Neural progenitor cell (in vitro differentiated cells): Measurements from ENCODE around the gene BICDL1. TPM values are rescaled to one million over a fixed set of nuclear protein-coding genes. Genes with fewer than 3 reads are reported as not detected.

Experiments used
- DNase-seq: peaks from one replicate; pipeline ENCODE4 v3.0.0-alpha.2; 2016; ENCODE audit warnings: low spot score
- H2AFZ ChIP-seq: fragments of 200-600 bp; sonication (generic); replicated peaks from 2 replicates; pipeline ENCODE4 v1.6.1; 2016; ENCODE audit warnings: antibody characterized with exemption
- H3F3A ChIP-seq: fragments of 200-600 bp; sonication (generic); 2 replicates; pipeline ENCODE4 v1.6.1; 2016; ENCODE audit warnings: antibody characterized with exemption, low read depth
- H3K27ac ChIP-seq: fragments of 200-600 bp; sonication (generic); 2 replicates; pipeline ENCODE4 v1.5.1; 2016; ENCODE audit warnings: mild to moderate bottlenecking
- H3K27me3 ChIP-seq: fragments of 200-600 bp; sonication (generic); 2 replicates; pipeline ENCODE4 v1.6.1; 2016; ENCODE audit warnings: mild to moderate bottlenecking, moderate library complexity
- H3K36me3 ChIP-seq: fragments of 200-600 bp; sonication (generic); 2 replicates; pipeline ENCODE4 v1.5.1; 2016
- H3K4me1 ChIP-seq: fragments of 200-600 bp; sonication (generic); 2 replicates; pipeline ENCODE4 v1.6.1; 2016; ENCODE audit warnings: mixed run types
- H3K4me2 ChIP-seq: fragments of 200-600 bp; sonication (generic); 2 replicates; pipeline ENCODE4 v1.6.1; 2016
- H3K4me3 ChIP-seq: fragments of 200-600 bp; sonication (generic); 2 replicates; pipeline ENCODE4 v1.5.1; 2016
- H3K79me2 ChIP-seq: fragments of 200-600 bp; sonication (generic); 2 replicates; pipeline ENCODE4 v1.6.1; 2016; ENCODE audit warnings: low read depth
- H3K9ac ChIP-seq: fragments of 200-600 bp; sonication (generic); 2 replicates; pipeline ENCODE4 v1.6.1; 2016
- H3K9me3 ChIP-seq: fragments of 200-600 bp; sonication (generic); 2 replicates; pipeline ENCODE4 v1.5.1; 2016; ENCODE audit warnings: low read depth
- H4K20me1 ChIP-seq: fragments of 200-600 bp; sonication (generic); 2 replicates; pipeline ENCODE4 v1.6.1; 2016; ENCODE audit warnings: low read depth
- H3K27ac Mint-ChIP-seq: 3 replicates; pipeline ENCODE4 v1.8.0; 2021; ENCODE audit warnings: mixed read lengths
- H3K27me3 Mint-ChIP-seq: 2 replicates; pipeline ENCODE4 v1.8.0; 2022; ENCODE audit warnings: low read depth, mild to moderate bottlenecking, inconsistent platforms, moderate library complexity, mixed read lengths; ENCODE audit not compliant: insufficient read depth
- H3K36me3 Mint-ChIP-seq: 3 replicates; pipeline ENCODE4 v1.8.0; 2021; ENCODE audit warnings: mixed read lengths
- H3K4me1 Mint-ChIP-seq: 3 replicates; pipeline ENCODE4 v1.8.0; 2021; ENCODE audit warnings: mixed read lengths
- H3K4me3 Mint-ChIP-seq: 3 replicates; pipeline ENCODE4 v1.8.0; 2021; ENCODE audit warnings: mild to moderate bottlenecking, moderate library complexity, mixed read lengths
- H3K9me3 Mint-ChIP-seq: 3 replicates; pipeline ENCODE4 v1.8.0; 2020; ENCODE audit warnings: mixed read lengths
- EZH2 ChIP-seq: fragments of 200-600 bp; sonication (generic); IDR thresholded peaks from 2 replicates; pipeline ENCODE4 v1.6.1; 2017; ENCODE audit warnings: antibody characterized with exemption, mild to moderate bottlenecking, moderate library complexity
- EZH2phosphoT487 ChIP-seq: fragments of 200-600 bp; sonication (generic); IDR thresholded peaks from 2 replicates; pipeline ENCODE4 v1.6.1; 2017; ENCODE audit warnings: antibody characterized with exemption
- total RNA-seq: library from RNA; depleted of rRNA; stranded (reverse); fragments of >200 nt; gene quantifications from 2 replicates; pipeline ENCODE4 v1.2.3, GENCODE V29; 2015; ENCODE audit warnings: low replicate concordance
- TF ChIP-seq, protein P1 (sequence below): fragments of 200-600 bp; sonication (generic); IDR thresholded peaks from 2 replicates; pipeline ENCODE4 v1.5.1; 2017; ENCODE audit warnings: antibody characterized with exemption, mild to moderate bottlenecking

BICDL1 gene
- total RNA-seq, 1 donor from 2014 or later: 3.8 TPM

DNA sequence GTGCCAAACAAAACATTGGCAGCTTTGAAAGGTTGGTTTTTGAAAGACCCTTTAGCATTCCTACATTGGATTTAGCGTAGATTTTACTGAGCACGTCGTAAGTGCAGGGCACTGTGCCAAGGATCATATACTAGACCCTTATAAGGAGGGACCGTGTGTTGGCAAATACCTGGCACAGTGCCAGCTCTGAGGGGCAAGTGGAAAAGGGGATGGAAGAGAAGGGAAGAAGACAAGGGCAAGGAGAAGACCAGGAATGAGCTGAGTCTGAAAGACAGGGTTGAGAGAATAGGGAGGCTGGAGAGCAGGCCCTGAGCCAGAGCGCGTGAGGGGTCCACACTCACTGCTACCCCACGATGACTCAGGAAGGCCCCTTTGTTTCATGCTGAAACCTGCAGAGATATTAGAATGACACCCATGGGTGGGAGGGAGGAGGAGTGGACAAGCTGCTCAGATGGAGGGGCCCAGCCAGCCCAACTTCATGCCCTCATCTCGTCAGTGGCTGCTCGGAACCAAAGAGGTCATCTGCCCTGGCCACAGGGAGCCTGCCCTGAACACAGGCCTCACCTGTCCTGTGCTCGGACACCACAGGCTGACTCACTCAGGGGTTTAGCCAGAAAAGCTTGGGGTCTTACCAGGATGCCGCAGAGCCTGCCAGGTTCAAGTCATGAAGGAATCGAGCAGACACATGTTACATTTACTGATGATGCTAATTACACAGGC lies 102.5 kb downstream of the BICDL1 start:
- Histone ChIP-seq H3K79me2 (no peaks in the 10 kb centered on the region), H3K4me2 (no peak overlapping the region), H4K20me1 (peaks cover 6% of the 10 kb centered on the region), H3K27ac (no peak overlapping the region), H3K27me3 (no peaks in the 10 kb centered on the region), H3K36me3 (no peaks in the 10 kb centered on the region), H3K4me1 (peaks cover 46% of the 10 kb centered on the region), H3K9me3 (no peaks in the 10 kb centered on the region), H3K9ac (no peak overlapping the region), H2AFZ (no peak overlapping the region), H3K4me3 (no peak overlapping the region), H3F3A (peaks cover 39% of the 10 kb centered on the region)
- Mint-ChIP-seq H3K4me3 (no peak overlapping the region), H3K36me3 (peaks cover 7% of the 10 kb centered on the region), H3K27me3 (peaks cover 5% of the 10 kb centered on the region), H3K27ac (peak overlapping the region; percentile 91), H3K4me1 (peaks cover 74% of the 10 kb centered on the region), H3K9me3 (no peaks in the 10 kb centered on the region)
- no peak for DNase-seq
- TF ChIP-seq EZH2phosphoT487: no peak
- no peak for TF ChIP-seq EZH2
- TF ChIP-seq, protein P1, sequence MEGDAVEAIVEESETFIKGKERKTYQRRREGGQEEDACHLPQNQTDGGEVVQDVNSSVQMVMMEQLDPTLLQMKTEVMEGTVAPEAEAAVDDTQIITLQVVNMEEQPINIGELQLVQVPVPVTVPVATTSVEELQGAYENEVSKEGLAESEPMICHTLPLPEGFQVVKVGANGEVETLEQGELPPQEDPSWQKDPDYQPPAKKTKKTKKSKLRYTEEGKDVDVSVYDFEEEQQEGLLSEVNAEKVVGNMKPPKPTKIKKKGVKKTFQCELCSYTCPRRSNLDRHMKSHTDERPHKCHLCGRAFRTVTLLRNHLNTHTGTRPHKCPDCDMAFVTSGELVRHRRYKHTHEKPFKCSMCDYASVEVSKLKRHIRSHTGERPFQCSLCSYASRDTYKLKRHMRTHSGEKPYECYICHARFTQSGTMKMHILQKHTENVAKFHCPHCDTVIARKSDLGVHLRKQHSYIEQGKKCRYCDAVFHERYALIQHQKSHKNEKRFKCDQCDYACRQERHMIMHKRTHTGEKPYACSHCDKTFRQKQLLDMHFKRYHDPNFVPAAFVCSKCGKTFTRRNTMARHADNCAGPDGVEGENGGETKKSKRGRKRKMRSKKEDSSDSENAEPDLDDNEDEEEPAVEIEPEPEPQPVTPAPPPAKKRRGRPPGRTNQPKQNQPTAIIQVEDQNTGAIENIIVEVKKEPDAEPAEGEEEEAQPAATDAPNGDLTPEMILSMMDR: no peak

DNA sequence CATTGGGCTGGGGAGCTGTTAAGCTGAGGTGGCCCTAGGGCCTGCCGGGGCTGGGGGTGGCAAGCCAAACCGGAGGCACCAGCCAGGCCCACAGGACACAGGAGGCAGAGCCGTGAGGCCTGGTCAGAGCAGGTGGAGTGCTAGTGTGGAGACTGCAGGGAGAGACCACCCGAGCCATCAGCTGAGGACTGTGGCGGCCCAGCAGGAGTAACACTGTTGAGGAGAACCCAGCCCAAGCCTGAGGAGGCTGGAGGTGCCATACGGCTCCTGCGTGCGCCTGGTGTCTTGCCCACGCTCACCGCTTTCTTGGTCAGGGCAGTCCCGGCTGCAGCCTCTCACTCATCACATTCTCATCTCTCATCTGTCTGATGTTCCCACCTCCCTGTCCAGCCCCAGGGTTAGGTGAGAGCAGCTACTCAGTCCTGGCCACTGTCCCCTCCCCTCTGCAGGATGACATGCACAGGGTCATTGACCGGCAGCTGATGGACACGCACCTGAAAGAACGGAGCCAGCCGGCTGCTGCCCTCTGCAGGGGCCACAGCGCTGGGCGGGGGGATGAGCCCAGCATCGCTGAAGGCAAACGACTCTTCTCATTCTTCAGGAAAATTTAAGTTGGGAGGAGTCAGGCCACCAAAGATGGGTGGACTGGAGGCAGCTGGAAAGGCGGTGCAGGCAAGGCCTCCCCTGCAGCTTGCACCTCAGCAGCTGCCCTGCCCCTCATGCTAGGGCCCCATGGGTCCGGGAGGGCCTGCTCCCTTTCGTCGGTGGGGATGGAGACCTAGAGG lies 103.7 kb downstream of the BICDL1 start:
- TF ChIP-seq EZH2phosphoT487: no peak
- TF ChIP-seq, protein P1: peak; percentile 15
- no peak for TF ChIP-seq EZH2
- H3K4me1 Mint-ChIP-seq: peaks cover 68% of the 10 kb centered on the region
- Histone ChIP-seq H3K4me3 (no peak overlapping the region), H3K9me3 (no peaks in the 10 kb centered on the region), H3K27me3 (no peaks in the 10 kb centered on the region), H3K36me3 (no peaks in the 10 kb centered on the region), H3K27ac (peak overlapping the region; percentile 84), H3K9ac (no peak overlapping the region), H3K4me1 (peaks cover 41% of the 10 kb centered on the region), H3K79me2 (no peaks in the 10 kb centered on the region), H4K20me1 (peaks cover 6% of the 10 kb centered on the region), H3F3A (peaks cover 33% of the 10 kb centered on the region), H3K4me2 (peak overlapping the region; percentile 73), H2AFZ (no peak overlapping the region)
- no peak overlapping the region for H3K4me3 Mint-ChIP-seq
- peak; percentile 45 for DNase-seq
- peaks cover 5% of the 10 kb centered on the region for H3K27me3 Mint-ChIP-seq
- H3K36me3 Mint-ChIP-seq: peaks cover 7% of the 10 kb centered on the region
- peak overlapping the region; percentile 74 for H3K27ac Mint-ChIP-seq
- no peaks in the 10 kb centered on the region for H3K9me3 Mint-ChIP-seq

DNA sequence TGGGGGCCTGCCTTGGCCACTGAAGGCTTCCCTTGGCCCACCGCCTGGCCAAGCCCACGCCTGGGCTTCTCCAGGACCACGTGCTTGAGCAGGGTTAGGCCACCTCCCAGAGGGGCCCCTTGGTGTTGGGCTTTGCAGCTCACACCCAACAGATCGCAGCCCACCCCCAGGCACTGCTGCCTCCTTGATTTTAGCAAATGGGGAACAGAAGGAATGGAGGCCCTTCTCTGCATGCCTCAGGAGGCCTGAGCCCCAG lies 104.2 kb downstream of the BICDL1 start:
- H3K36me3 ChIP-seq: no peaks in the 10 kb centered on the region
- no peak for DNase-seq

More for the DNA sequence above, 104.2 kb downstream of the BICDL1 start:
- Histone ChIP-seq H3K27ac (peak overlapping the region; percentile 84), H3F3A (peaks cover 32% of the 10 kb centered on the region), H3K4me3 (no peak overlapping the region), H3K9ac (no peak overlapping the region), H3K4me1 (peaks cover 41% of the 10 kb centered on the region), H4K20me1 (peaks cover 6% of the 10 kb centered on the region), H3K4me2 (peak overlapping the region; percentile 73), H3K9me3 (no peaks in the 10 kb centered on the region), H3K27me3 (no peaks in the 10 kb centered on the region), H2AFZ (no peak overlapping the region), H3K79me2 (no peaks in the 10 kb centered on the region)
- no peak overlapping the region for H3K27ac Mint-ChIP-seq
- TF ChIP-seq, protein P1: no peak
- TF ChIP-seq EZH2phosphoT487 (no peak), EZH2 (no peak)
- H3K27me3 Mint-ChIP-seq: peaks cover 5% of the 10 kb centered on the region
- H3K4me1 Mint-ChIP-seq: peaks cover 68% of the 10 kb centered on the region
- no peaks in the 10 kb centered on the region for H3K9me3 Mint-ChIP-seq
- H3K4me3 Mint-ChIP-seq: no peak overlapping the region
- H3K36me3 Mint-ChIP-seq: peaks cover 7% of the 10 kb centered on the region
